HG03103 (cell line): ENCODE data around the gene PYCR2.

Source experiments
- ATAC-seq: cut with Tn5 transposase; IDR thresholded peaks from one replicate; pipeline ENCODE4 v1.9.1; 2021; ENCODE audit warnings: low read depth; ENCODE audit not compliant: unreplicated experiment

Gene PYCR2

GRCh38 chr1:225921734-225922709, 2.0 kb downstream of the PYCR2 start:
- no peak for ATAC-seq

- no peak for ATAC-seq
Measured at GRCh38 chr1:225919906-225920305, 4.1 kb downstream of the PYCR2 start.

GRCh38 chr1:225918280-225918679, 5.8 kb downstream of the PYCR2 start:
- no peak for ATAC-seq

GRCh38 chr1:225917536-225917935, 6.5 kb downstream of the PYCR2 start:
- ATAC-seq: no peak

- ATAC-seq: no peak
Measured at GRCh38 chr1:225917101-225917500, 6.9 kb downstream of the PYCR2 start.

- no peak for ATAC-seq
Measured at GRCh38 chr1:225915538-225915991, 8.5 kb downstream of the PYCR2 start.

GRCh38 chr1:225914947-225915346, 9.1 kb downstream of the PYCR2 start:
- ATAC-seq: no peak

- no peak for ATAC-seq
Measured at GRCh38 chr1:225914391-225914790, 9.7 kb downstream of the PYCR2 start.

GRCh38 chr1:225911191-225912130, 12.6 kb downstream of the PYCR2 start:
- ATAC-seq: no peak

- no peak for ATAC-seq
Measured at GRCh38 chr1:225909477-225909876, 14.6 kb downstream of the PYCR2 start.

- ATAC-seq: no peak
Measured at GRCh38 chr1:225908773-225909172, 15.3 kb downstream of the PYCR2 start.

- ATAC-seq: no peak
Measured at GRCh38 chr1:225908013-225908640, 15.9 kb downstream of the PYCR2 start.

- ATAC-seq: no peak
Measured at GRCh38 chr1:225907341-225907740, 16.7 kb downstream of the PYCR2 start.

GRCh38 chr1:225906467-225906866, 17.6 kb downstream of the PYCR2 start:
- ATAC-seq: no peak

- ATAC-seq: no peak
Measured at GRCh38 chr1:225903623-225904022, 20.4 kb downstream of the PYCR2 start.

GRCh38 chr1:225899044-225899925, 24.8 kb downstream of the PYCR2 start:
- ATAC-seq: no peak

GRCh38 chr1:225897595-225898514, 26.2 kb downstream of the PYCR2 start:
- no peak for ATAC-seq

GRCh38 chr1:225896937-225897549, 27.0 kb downstream of the PYCR2 start:
- ATAC-seq: peak; percentile 99
